IMR-90 (cell line): Measurements from ENCODE around the gene GPX5.

Experiments
- BHLHE40 ChIP-seq: fragments of 150-350 bp; IDR thresholded peaks from 2 replicates; pipeline ENCODE4 v1.6.1; 2016; ENCODE audit warnings: mild to moderate bottlenecking, low read depth, low read length
- ELK1 ChIP-seq: fragments of 150-350 bp; IDR thresholded peaks from 2 replicates; pipeline ENCODE4 v1.6.1; 2016; ENCODE audit warnings: low read depth, mild to moderate bottlenecking, low read length, moderate library complexity, borderline replicate concordance
- MAFK ChIP-seq: IDR thresholded peaks from 2 replicates; pipeline ENCODE4 v1.6.1; 2012; ENCODE audit warnings: low read depth, low read length, improper control_type of control experiment
- MAZ ChIP-seq: IDR thresholded peaks from 2 replicates; pipeline ENCODE4 v1.6.1; 2012; ENCODE audit warnings: low read depth, mild to moderate bottlenecking, low read length, improper control_type of control experiment, moderate library complexity, borderline replicate concordance
- MXI1 ChIP-seq: IDR thresholded peaks from 2 replicates; pipeline ENCODE4 v1.6.1; 2012; ENCODE audit warnings: low read depth, mild to moderate bottlenecking, low read length, moderate library complexity, borderline replicate concordance
- NFE2L2 ChIP-seq: fragments of 150-350 bp; IDR thresholded peaks from 2 replicates; pipeline ENCODE4 v1.6.1; 2016; ENCODE audit warnings: low read depth, mild to moderate bottlenecking, low read length
- POLR2A ChIP-seq: IDR thresholded peaks from 2 replicates; pipeline ENCODE4 v1.6.1; 2012; ENCODE audit warnings: mild to moderate bottlenecking, low read depth, low read length
- RAD21 ChIP-seq: IDR thresholded peaks from 2 replicates; pipeline ENCODE4 v1.6.1; 2012; ENCODE audit warnings: low read length, improper control_type of control experiment
- RCOR1 ChIP-seq: IDR thresholded peaks from 2 replicates; pipeline ENCODE4 v1.6.1; 2012; ENCODE audit warnings: mild to moderate bottlenecking, low read length, improper control_type of control experiment; ENCODE audit not compliant: insufficient replicate concordance
- RFX5 ChIP-seq: IDR thresholded peaks from 2 replicates; pipeline ENCODE4 v1.8.0; 2012; ENCODE audit warnings: low read depth, mild to moderate bottlenecking, low read length, moderate library complexity
- SMC3 ChIP-seq: fragments of 150-350 bp; IDR thresholded peaks from 2 replicates; pipeline ENCODE4 v1.6.1; 2016; ENCODE audit warnings: low read depth, mild to moderate bottlenecking, antibody characterized with exemption, low read length, moderate library complexity
- USF2 ChIP-seq: fragments of 150-350 bp; IDR thresholded peaks from 2 replicates; pipeline ENCODE4 v1.6.1; 2017; ENCODE audit warnings: mild to moderate bottlenecking, antibody characterized with exemption, low read length, low read depth
- TF ChIP-seq, protein P1 (sequence below): conservative IDR thresholded peaks from 2 replicates; pipeline ENCODE4 v1.5.1; 2012; ENCODE audit warnings: mild to moderate bottlenecking, low read depth, low read length, improper control_type of control experiment

GRCh38 chr6:28537509-28538140 is 11.9 kb downstream of the GPX5 start:
- TF ChIP-seq NFE2L2 (no peak), RCOR1 (no peak), MXI1 (no peak), SMC3 (no peak), MAZ (no peak), RFX5 (no peak), ELK1 (no peak), POLR2A (no peak), RAD21 (no peak), BHLHE40 (no peak), MAFK (no peak), USF2 (no peak)
- TF ChIP-seq, protein P1, sequence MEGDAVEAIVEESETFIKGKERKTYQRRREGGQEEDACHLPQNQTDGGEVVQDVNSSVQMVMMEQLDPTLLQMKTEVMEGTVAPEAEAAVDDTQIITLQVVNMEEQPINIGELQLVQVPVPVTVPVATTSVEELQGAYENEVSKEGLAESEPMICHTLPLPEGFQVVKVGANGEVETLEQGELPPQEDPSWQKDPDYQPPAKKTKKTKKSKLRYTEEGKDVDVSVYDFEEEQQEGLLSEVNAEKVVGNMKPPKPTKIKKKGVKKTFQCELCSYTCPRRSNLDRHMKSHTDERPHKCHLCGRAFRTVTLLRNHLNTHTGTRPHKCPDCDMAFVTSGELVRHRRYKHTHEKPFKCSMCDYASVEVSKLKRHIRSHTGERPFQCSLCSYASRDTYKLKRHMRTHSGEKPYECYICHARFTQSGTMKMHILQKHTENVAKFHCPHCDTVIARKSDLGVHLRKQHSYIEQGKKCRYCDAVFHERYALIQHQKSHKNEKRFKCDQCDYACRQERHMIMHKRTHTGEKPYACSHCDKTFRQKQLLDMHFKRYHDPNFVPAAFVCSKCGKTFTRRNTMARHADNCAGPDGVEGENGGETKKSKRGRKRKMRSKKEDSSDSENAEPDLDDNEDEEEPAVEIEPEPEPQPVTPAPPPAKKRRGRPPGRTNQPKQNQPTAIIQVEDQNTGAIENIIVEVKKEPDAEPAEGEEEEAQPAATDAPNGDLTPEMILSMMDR = no peak
